HepG2 (cell line): ENCODE results near the gene AAGAB. TPM values are rescaled to one million over a fixed set of nuclear protein-coding genes. Genes with fewer than 3 reads are reported as not detected.

Experiments used
- ARID5B ChIP-seq: IDR thresholded peaks from 2 replicates; pipeline ENCODE4 v1.4.0; 2020; ENCODE audit warnings: mild to moderate bottlenecking, missing genetic modification reagents
- FOXK1 ChIP-seq: sonication (generic); formaldehyde crosslinking; IDR thresholded peaks from 2 replicates; pipeline ENCODE4 v1.4.0; 2020; ENCODE audit warnings: low read depth, missing genetic modification reagents, borderline replicate concordance
- GATAD2A ChIP-seq: IDR thresholded peaks from 2 replicates; pipeline ENCODE4 v1.6.1; 2016
- GTF3A ChIP-seq: sonication (generic); formaldehyde crosslinking; conservative IDR thresholded peaks from 2 replicates; pipeline ENCODE4 v1.4.0; 2020; ENCODE audit warnings: mild to moderate bottlenecking, missing genetic modification reagents
- HDAC6 ChIP-seq: fragments of 200-600 bp; sonication (generic); IDR thresholded peaks from 2 replicates; pipeline ENCODE4 v1.7.0; 2017; ENCODE audit warnings: mild to moderate bottlenecking, antibody characterized with exemption, low read length, low read depth
- KMT2A ChIP-seq: sonication (generic); formaldehyde crosslinking; IDR thresholded peaks from 2 replicates; pipeline ENCODE4 v1.4.0; 2020; ENCODE audit warnings: missing genetic modification reagents
- TFE3 ChIP-seq: IDR thresholded peaks from 2 replicates; pipeline ENCODE4 v1.6.1; 2016
- ZNF574 ChIP-seq: sonication (generic); formaldehyde crosslinking; IDR thresholded peaks from 2 replicates; pipeline ENCODE4 v1.4.0; 2020; ENCODE audit warnings: missing genetic modification reagents
- ZNF761 ChIP-seq: sonication (generic); formaldehyde crosslinking; conservative IDR thresholded peaks from 2 replicates; pipeline ENCODE4 v1.4.0; 2020; ENCODE audit warnings: mild to moderate bottlenecking, missing genetic modification reagents
- ZSCAN9 ChIP-seq: IDR thresholded peaks from 2 replicates; pipeline ENCODE4 v1.6.1; 2016; ENCODE audit warnings: borderline replicate concordance
- polyA plus RNA-seq, 8 experiments: library from polyadenylated mRNA; depleted of rRNA in 3 of 8; stranded (reverse) in 7 of 8; unstranded in 1 of 8; fragments of >200 nt; fragmentation: Illumina TruSeq in 4 of 8; extraction: Trizol in 4 of 8; gene quantifications; 2 replicates each; pipeline versions ENCODE4 v1.2.1 to v1.2.3, GENCODE V29; 2011 to 2016; ENCODE audit warnings: low read depth in 4 of 8, missing spikeins in 1 of 8, mixed read lengths in 1 of 8; ENCODE audit not compliant: insufficient read depth in 1 of 8
- total RNA-seq, 5 experiments: library from RNA; depleted of rRNA; stranded (reverse); fragments of >200 nt; fragmentation: Illumina TruSeq; extraction: Trizol; gene quantifications; 2 replicates each; pipeline ENCODE4 v1.2.3, GENCODE V29; 2016; ENCODE audit warnings: low read depth in 1 of 5

AAGAB gene
- total and polyA plus RNA-seq, 2 of the 13 experiments (the other 11 are each of a cell fraction or from before 2014, with no cell fraction given) = 8.0 to 34.9 TPM

- TF ChIP-seq ARID5B (CRISPR knock-in tag) (no peak), KMT2A (CRISPR knock-in tag) (no peak), GATAD2A (CRISPR knock-in tag) (no peak), ZNF761 (CRISPR knock-in tag) (no peak), ZNF574 (no peak), FOXK1 (CRISPR knock-in tag) (no peak), GTF3A (CRISPR knock-in tag) (no peak), ZSCAN9 (CRISPR knock-in tag) (no peak), TFE3 (no peak), HDAC6 (no peak)
Observed at GRCh38 chr15:67161412-67161811, 93.0 kb downstream of the AAGAB start (continued).
